Fibroblast of peridontal ligament (primary cell): ENCODE results near the gene AQP1.
A peak's percentile ranks its signal among the peaks of the same experiment; 100 is the strongest.

Experiments used
- DNase-seq: peaks from one replicate; pipeline ENCODE4 v3.0.0-alpha.2; 2010; ENCODE audit errors: extremely low read depth

AQP1 gene

DNA sequence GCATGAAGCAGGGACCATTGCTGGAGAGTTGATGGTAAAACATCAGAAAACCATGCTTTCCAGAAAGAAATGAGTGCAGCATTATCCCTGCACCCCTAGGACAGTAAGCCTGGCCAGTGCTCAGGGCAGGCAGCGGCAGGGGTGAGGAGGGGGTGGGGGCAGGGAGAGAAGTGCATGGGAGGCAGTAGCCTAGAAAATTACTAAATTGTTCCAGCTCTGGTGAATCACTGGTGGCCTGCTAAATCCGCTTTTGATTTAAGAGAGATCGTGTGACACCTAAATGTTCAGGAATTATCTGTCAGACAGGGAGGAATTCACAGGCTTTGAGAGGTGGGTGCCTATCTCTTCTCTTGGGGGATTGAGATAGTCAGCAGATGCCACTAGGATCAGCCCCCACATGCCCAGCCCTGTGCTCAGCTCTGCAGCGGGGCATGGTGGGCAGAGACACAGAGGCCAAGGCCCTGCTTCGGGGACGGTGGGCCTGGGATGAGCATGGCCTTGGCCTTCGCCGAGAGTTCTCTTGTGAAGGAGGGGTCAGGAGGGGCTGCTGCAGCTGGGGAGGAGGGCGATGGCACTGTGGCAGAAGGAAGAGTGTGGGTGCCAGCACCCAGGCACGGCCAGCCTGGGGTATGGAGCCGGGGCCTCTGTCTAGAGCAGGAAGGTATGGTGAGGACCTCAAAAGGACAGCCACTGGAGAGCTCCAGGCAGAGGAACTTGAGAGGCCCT is 5.0 kb upstream of the AQP1 start:
- peak; percentile 29 for DNase-seq

DNA sequence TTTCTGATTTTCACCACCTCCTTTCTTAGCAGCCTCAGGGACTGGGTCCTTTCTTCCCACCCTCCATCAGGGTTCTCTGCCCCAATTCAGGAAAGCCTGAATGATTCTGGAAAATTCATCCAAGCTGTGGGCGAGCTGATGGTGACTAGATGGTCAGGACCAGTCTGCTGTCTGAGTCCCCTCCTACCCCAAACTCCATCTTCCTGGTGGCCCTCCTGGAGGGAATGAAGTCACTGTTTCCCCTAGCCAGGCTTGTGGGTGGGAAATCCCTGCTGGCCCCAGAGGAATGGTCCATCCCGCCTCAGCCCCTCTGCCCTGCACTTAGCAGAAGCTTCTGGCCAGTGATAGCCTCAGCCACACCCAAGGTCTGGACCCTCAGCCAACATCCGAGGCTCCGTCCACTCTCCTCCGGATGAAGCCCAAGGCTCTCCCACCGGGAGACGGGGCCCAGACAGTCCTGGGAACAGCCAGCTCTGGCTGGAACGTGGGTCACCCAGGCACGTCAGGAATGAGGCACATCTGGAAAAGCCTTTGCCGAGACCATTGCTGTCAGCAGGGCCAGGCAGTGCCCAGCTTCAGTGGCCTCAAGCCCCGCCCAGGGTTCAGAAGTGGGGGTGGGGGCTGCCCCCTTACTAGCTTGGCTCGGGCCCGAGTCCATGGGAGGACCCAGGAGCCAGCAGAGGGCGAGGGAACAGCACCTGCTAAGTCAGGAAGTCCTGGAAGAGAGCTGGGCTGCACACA is 4.0 kb upstream of the AQP1 start:
- DNase-seq = no peak

DNA sequence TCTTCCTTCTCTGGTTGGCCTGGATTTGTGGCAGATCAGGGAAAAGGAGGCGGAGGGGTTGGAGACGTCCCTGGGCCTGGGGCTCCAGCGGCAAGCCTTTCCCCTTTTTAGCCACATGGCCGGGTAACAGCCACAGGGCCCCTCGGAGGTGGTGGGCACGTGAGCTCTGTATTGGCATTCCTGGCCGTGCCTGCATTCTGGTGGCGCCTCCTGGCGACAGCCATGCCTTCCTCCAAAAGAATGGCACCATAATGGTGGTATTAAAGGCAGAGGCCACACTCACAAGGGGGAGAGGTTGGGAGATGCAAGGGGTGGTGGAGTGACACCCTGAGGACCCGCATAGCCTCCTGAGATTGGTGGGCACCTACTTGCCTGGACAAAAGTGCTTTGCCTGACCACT is 3.0 kb upstream of the AQP1 start:
- no peak for DNase-seq

DNA sequence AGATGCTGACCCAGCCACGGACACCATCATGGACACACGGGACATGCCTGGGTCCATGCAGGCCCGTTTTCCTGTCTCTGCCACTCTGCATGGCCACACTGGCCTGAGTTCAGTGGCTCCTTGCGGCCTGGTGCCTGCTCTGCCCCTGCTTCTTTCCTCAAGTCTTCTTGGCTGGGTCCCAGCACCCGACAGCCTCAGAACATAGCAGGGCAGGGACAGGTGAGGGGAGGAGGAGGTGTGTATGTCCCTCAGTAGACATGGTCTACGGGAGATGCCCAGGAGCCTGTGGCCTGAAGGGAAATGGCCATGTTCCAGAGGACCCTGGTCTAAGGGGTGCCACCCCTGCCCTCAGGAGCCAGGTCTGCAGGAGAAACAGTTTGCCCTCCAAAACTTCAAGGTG is 2.2 kb upstream of the AQP1 start:
- DNase-seq = no peak

DNA sequence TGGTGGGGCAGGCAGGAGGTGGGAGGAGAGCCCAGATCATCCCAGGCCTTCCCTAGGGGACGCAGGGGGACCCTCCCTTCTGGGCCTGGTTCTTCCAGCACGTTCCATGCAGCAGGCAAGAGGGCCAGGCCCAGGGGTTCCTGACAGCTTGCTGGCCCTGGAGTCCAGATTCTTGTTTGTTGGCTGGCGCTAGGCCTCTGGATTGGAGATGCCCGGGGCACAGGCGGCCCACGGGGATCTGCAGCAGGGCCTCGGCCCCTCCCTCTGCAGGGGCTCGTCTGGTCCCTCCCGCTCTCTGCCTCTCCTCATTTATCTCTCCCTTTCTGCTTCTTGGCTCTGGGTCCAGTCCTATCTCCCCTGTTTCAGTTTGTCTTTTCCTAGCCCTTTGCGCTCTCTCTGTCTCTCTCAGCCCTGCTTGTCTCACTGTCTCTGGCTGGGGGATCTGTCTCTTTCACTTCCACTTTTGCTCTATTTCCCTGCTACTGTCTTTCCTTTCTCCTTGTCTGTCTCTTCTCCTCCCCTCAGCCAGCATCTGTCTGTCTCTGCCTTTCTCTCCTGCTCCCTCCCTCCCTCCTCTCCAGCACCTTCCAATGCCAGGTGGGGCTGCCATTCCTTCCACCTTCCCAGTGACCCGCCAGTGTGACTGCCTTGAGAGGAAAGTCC is 1.1 kb upstream of the AQP1 start:
- no peak for DNase-seq

DNA sequence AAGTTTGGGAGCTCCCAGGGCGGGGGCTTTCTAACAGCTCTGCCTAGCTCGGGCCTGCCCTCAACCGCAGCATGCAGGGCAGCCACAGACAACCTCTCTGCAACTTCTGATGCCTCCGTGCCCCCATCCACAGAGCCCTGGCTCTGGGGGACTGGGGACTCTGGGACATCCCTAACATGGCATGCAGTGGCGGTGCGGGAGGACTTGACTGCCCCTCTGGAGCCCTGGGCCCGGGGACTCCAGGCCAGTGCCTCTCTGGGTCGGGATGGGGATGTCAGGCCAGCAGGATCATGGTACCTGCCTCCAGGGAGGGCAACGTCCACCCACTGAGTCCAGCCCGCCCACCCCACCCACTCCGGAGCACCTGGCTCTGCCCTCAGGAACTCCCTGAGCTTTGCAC is 520 bp upstream of the AQP1 start:
- no peak for DNase-seq

DNA sequence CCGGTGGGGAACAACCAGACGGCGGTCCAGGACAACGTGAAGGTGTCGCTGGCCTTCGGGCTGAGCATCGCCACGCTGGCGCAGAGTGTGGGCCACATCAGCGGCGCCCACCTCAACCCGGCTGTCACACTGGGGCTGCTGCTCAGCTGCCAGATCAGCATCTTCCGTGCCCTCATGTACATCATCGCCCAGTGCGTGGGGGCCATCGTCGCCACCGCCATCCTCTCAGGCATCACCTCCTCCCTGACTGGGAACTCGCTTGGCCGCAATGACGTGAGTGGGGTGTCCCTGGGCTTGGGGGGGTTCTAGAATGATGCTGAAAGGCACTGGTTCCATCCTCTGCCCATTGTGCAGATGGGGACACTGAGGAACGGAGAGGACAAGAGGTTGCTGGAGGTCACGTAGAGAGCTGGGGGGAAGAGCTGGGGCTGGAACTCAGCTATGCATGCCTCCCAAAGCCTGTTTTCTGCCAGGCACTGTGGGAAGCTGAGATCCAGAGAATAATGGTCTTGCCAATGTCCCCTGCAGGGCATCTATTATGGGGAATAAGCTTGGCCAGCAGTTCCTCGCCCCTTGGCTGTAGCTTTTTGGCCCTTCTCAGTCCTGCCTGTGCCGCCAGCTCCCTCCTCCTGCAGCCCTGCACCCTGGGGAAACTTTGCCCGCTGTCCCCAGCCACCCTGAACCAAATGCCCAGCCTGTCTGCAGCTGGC is 523 bp downstream of the AQP1 start:
- no peak for DNase-seq

DNA sequence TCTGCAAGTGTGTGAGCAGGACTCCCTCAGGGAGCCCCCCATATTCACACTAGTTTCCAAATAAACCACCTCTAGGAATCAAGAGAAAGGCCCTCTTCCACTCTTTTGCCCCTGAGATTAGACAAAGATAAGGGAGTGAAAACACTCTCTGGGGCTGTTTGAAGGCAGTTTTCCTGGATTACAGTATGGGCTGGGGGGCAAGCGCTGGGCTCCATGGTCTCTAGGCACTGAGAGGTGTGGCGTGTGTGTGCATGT is 1.0 kb downstream of the AQP1 start:
- DNase-seq = no peak

DNA sequence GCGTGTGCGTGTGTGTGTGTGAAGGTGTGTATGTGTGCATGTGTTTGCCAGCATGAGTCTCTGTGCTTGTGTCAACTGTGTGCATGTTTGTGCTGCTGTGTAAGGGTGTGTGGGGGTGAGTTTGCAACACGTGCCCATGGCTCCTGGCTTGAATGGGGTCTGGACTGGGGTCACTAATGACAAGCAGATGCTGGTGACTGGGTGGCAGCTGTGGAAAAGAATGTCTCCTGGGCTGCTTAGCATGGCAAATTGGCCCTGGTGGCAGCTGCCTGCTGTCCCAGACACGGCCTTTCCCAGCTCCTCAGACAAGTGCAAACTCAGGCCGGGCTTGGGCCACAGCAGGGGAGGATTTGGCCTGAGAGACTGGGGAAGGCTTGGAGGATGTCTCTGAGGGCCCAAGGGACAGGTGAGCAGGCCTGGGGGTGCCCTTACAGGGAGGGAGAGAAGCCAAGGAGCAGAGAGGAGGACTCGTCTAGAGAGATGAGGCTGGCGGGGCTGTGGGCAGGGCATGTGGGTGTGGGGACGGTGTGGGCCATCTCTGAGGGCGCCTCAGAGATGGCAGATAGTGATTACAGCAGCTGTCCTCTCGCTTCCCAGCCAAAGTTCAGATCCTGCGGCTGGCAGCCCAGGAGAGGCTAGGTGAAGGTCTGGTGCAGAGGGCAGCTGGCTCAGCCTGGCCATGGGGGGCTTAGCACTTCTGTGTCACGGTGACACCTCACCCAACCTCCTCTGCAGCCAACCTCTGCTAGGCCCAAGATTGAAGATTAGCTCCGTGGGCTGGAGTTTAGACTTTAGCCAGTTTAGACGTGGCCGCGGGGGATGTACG is 1.5 kb downstream of the AQP1 start:
- DNase-seq = no peak

DNA sequence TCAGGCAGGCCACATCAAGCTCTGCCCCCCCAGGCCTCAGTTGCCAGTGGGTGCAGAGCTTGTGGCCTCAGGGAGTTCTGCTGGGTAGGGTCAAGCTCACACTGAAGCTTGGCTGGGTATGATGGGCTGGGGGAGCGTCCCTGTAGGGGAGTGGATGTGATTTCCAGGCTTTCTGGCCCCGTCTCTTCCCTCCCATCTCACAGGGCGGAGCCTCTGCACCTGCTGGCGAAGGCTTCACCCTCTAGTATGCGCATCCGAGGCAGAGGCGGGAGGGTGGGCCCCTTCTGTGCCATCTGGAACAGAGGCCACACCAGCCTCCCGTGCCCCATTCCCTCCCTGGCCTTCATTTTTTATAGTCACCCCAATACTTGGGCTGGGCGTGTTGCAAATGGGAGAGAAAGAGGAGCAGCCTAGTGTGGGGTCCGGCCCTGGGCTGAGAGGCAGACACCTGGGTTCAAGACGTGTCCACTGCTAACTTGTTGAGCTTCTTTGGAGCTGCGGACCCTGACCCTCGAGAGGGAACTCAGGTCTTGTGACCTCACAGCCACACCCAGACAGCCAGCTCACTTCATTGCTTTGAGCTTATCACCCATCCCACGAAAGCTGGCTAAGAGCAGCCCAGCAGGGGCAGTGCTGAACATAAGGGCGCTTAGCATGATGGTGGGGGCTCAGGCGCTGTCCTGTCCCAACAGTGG is 2.3 kb downstream of the AQP1 start:
- DNase-seq = no peak

DNA sequence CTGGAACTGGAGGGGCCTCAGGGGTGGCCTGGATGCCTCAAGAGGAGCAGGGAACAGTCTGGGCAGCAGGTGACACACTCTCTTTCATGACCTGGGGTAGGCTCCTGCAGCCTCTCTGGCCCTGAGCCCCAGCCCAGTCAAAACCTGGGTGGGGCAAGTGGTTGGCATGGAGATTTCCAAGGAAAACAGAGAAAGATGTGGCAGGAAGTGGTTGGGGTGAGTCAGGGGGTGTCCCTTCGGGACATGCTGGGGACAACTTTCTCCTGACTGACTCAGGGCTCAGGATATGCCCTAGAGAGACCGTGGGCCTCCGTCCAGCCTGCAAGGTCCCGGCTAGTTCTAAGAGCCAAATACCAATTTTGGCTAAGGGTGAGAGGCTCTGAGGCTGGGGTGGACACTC is 2.9 kb downstream of the AQP1 start:
- DNase-seq = peak; percentile 51

DNA sequence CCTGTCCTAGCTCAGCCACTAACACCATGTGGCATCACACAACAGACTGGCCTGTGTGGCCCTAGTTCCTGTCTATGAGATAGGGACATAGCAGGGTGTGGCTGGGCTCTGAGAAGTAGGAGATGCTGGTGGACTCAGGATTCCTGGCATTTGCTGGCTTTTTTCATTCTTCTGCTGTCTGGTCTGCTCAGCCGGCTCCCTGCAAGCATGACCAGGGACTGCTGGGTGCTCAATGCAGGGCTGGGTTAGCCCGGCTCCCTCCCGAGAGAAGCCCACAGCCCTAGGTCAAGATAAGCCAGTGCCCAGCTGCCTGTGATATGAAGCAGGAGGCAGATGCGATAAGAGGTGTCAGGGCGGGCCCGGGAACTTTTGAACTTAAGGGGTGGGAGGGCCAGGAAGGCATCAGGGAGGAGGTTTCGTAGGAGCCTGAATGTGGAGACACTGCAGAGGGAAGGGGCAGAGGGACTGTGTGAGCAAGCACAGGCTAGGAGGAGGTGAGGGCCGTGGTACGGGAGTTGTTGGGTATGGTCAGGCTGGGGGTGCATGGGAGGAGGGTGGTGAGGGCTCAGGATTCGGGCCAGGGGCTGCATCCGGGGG is 3.5 kb downstream of the AQP1 start:
- peak; percentile 7 for DNase-seq

DNA sequence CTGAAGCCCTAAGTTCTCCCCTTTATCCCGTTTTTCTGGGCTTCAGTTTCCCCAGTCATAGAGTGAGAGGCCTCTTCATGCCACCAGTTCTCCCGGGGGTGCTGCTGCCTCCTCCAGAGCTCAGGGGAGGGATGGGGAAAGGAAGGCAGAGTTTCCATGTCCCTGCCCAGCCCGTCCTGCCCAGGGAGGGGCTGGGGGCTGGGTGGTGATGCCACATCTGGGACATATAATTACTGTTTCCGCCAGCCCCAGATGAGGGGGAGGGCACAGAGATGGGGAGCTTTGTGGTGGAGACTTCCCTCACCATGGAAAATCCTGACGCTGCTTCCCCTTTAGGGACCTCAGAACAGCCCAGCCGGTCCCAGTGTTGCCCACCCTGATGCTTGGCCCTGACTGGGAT is 4.1 kb downstream of the AQP1 start:
- DNase-seq = no peak

DNA sequence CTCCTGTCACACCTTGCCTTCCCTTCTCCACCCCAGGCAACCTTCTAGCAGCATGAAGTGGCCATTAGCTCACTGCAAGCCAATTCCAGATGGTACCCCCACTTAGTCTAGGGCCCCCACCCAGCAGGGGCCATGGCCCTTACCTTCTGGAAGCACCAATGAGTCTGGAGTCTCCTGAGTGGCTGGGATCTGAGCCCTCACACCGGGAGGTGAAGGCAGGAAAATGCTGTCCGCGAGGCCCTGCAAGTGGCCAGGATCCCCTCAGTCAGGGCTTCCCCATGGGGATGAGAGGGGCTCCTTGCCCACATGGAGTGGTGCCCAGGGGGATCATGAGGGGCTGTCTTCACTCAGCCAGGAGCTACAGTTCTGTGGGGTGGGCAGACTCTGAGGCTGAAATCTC is 4.6 kb downstream of the AQP1 start:
- DNase-seq = no peak

DNA sequence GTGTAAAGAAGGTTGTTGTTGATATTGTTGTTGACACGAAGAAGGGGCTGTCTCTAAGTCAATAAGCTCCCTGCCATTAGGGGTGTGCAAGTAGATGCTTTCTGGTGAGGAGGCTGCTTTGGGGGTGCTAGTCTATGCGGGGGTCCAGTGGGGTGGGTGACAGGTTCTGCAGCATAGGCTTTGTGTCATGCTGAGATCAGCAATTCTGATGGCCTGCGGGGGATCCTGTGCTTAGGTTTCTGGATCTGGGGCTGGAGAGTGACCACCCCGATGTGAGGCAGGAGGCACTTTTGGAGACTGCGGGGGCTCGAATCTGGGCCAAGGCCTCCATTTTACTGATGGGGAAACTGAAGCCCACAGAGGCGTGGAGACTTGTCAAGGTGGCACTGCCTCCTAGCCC is 5.1 kb downstream of the AQP1 start:
- DNase-seq = no peak

DNA sequence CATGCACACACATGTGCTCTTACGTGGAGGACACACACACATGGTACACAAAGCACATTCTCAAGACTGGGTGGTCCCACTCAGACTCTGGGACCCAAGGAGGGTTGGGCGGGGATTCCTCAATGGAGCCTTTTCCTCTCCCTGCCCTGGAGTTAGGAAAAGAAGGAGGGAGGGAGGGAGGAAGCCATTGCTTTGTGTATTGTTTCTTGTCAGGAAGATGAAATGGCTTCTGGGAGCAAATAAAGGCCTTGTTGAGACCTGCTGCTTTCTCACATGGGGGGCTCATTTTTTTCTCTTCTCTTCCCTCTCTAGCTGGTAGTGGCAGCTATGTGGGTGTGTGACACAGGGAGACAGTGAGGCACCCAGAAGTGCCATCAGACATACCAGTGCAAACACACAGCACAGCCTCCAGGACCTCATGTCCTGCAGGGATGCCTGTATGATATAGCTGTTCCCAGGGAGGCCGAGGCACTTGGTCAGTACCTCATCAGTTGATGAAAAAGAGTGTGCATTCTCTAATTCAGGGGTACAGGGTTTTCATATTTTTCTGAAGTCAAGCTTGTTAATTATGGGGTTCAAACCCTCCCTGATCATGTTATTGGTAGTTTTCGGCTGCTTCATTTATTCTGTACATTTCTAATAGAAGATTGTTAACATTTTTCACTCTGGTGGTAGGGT is 5.7 kb downstream of the AQP1 start:
- no peak for DNase-seq

DNA sequence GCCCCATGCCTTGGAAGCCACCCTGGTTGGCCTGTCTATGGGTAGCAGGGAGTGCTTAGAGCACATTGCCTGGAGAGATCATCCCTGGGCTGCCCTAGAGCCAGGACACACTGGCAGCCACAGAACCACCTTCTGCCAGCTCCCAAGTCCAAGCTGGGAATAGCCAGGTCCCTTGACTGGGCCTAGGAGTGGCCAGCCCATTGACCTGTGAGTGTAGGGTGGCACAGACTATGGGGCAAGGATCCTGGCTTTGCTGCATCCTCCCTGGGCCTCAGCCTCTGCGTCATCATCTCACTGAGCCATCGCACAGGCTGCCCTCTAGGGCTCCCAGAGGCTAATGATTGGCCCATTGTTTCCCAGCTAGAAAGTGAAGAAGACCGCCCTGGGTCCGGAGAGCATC is 7.0 kb downstream of the AQP1 start:
- DNase-seq = no peak

DNA sequence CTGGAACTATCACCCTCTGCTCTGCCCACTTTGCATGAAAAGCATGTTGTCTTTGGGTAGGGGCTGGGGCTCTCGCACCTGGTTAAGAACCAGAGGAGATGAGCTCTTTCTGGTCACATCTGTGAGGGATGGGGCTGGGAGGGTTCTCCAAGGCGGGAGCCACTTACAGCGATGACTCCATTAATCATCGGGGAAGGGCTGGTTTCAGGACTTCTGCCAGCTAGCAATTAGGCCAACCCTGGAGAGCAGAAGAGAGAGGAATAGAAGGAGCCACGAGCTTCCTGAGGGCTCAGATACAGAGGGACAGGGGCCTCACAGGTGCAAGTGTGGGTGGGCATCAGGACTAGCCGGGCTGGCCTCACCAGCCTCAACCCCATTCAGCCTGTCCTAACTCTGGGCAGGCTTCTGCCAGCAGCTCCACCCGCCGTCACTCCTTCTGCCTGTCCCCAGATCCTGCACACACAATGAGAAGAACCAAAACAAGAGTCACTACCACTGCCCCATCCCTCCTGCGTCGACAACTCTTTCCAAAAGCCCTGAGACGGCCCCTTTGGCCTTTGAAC is 8.4 kb downstream of the AQP1 start:
- peak; percentile 46 for DNase-seq

DNA sequence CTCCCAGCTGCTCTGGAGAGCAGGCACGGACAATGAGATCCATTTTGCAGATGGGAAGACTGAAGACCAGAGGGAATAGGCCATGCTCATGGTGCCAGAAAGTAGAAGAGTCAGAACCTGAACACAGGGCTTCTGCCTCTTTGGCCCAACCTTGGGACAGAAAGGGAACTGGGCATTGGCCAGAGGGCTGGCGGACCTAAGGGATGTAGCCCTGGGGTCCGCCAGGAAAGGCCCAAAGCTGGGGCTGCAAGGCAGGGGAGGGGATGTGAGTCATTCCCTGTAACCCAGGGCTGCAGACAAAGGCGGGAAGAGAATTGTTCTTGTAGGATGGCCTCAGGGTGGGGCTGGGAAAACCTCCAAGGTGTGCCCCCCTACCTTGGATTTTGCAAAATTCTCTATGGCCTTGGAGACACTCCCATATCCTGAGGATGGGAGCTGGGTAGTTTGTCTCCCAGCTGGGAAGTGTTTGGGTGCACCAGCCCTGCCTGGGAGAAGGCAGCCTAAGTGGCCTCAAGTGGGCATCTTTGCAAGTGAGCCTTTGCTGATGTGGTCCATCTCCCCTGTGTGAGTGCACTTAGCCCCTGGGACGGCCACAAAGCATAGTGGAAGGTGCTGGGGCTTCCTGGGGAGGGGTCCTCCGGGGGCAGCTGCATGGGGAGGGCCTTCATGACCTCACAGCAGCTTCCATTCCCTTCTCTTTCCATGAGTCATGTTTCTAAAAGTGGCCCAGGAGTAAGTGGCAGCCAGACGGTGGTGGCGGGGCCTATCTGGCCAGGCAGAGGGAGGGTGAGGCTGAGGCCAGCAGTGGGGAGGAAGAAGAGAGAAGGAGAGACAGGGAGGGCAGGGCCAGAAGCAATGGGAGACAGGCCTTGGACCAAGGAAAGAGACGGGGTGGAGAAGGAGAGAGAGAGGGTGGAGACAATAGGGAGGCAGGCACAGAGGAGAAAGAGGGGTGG is 9.2 kb downstream of the AQP1 start:
- peak; percentile 52 for DNase-seq
